Kidney glomerular epithelial cell (primary cell): ENCODE data around the gene ERVMER34-1.

Experiments used
- DNase-seq: peaks from one replicate; lab custom pipeline; 2025; lab: John Stamatoyannopoulos, UW

The ERVMER34-1 gene

GRCh38 chr4:52750819-52751486 lies at the start of gene ERVMER34-1:
Gene ERVMER34-1, minus strand, starts transcription at chr4:52751425. Its CDS starts 5,905 bp downstream, at chr4:52745520.
- no peak for DNase-seq

- no peak for DNase-seq
Observed at GRCh38 chr4:52799813-52800212, 48.6 kb upstream of the ERVMER34-1 start.

- DNase-seq, result no peak
Observed at GRCh38 chr4:52795533-52795932, 44.3 kb upstream of the ERVMER34-1 start.

GRCh38 chr4:52791936-52792335 lies 40.7 kb upstream of the ERVMER34-1 start:
- no peak for DNase-seq

- no peak for DNase-seq
Observed at GRCh38 chr4:52789774-52790173, 38.5 kb upstream of the ERVMER34-1 start.

- DNase-seq, result no peak
Observed at GRCh38 chr4:52788806-52789205, 37.6 kb upstream of the ERVMER34-1 start.

- no peak for DNase-seq
Observed at GRCh38 chr4:52783069-52783468, 31.8 kb upstream of the ERVMER34-1 start.

GRCh38 chr4:52780617-52781354 lies 29.6 kb upstream of the ERVMER34-1 start:
- no peak for DNase-seq

GRCh38 chr4:52780206-52780605 lies 29.0 kb upstream of the ERVMER34-1 start:
- DNase-seq, result no peak

GRCh38 chr4:52760256-52760655 lies 9.0 kb upstream of the ERVMER34-1 start:
- no peak for DNase-seq

- no peak for DNase-seq
Observed at GRCh38 chr4:52755426-52755825, 4.2 kb upstream of the ERVMER34-1 start.

- no peak for DNase-seq
Observed at GRCh38 chr4:52752936-52753335, 1.7 kb upstream of the ERVMER34-1 start.

- peak; percentile 44 for DNase-seq
Observed at GRCh38 chr4:52751487-52751911, 274 bp upstream of the ERVMER34-1 start.

GRCh38 chr4:52750213-52750612 lies 1.0 kb downstream of the ERVMER34-1 start:
- no peak for DNase-seq

GRCh38 chr4:52748432-52748831 lies 2.8 kb downstream of the ERVMER34-1 start:
- DNase-seq, result no peak

GRCh38 chr4:52744588-52744987 lies 6.6 kb downstream of the ERVMER34-1 start:
- no peak for DNase-seq

- no peak for DNase-seq
Observed at GRCh38 chr4:52743444-52744019, 7.7 kb downstream of the ERVMER34-1 start.

- no peak for DNase-seq
Observed at GRCh38 chr4:52729586-52729985, 21.6 kb downstream of the ERVMER34-1 start.

- no peak for DNase-seq
Observed at GRCh38 chr4:52728691-52729240, 22.5 kb downstream of the ERVMER34-1 start.

- DNase-seq, result no peak
Observed at GRCh38 chr4:52726826-52727580, 24.2 kb downstream of the ERVMER34-1 start.

- peak; percentile 97 for DNase-seq
Observed at GRCh38 chr4:52721968-52722815, 29.0 kb downstream of the ERVMER34-1 start.
